NCI-H1048 (cell line): ENCODE data around the gene ELMO1.

Source experiments
- DNase-seq: peaks from one replicate; lab custom pipeline; 2025; lab: John Stamatoyannopoulos, UW

The ELMO1 gene

GRCh38 chr7:36875794-36876193, 572.9 kb downstream of the ELMO1 start:
- DNase-seq = no peak

DNA sequence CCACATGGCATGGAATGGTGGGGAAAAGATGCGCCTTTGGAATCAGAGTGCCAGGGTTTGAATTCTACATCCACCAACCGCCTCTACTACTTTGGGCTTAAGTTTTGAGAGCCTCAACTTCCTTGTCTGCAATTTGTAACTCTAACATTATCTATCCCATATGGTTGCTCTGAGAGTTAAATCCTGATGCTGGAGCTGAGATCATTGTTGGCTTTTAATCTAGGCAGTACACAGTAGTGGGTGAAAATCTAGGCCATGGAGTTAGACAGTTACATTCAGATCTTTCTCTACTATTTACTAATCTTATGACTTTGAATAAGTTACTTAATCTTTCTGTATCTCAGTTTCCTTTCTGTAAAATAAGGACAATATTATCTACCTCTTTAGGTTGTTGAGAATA, 574.6 kb downstream of the ELMO1 start:
- DNase-seq = no peak

- DNase-seq = no peak
Measured at GRCh38 chr7:36871863-36872262, 576.8 kb downstream of the ELMO1 start.

DNA sequence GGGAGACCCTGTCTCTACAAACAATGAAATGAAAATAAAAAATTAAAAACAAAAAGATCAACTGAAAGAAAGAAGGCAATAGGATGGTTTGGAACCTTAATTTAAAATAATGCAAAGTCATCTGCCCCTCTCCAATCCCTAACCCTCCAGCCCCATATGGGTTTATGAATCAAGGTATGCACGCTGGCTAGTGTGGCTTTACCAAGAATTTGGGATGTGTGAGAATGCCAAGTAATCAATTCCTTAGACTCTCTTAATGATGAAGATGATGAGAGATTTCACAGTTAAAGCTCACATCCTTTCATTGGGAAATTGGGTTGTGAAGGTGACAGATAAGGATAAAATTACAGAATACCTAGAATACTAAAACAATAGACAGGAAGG, 577.3 kb downstream of the ELMO1 start:
- no peak for DNase-seq

DNA sequence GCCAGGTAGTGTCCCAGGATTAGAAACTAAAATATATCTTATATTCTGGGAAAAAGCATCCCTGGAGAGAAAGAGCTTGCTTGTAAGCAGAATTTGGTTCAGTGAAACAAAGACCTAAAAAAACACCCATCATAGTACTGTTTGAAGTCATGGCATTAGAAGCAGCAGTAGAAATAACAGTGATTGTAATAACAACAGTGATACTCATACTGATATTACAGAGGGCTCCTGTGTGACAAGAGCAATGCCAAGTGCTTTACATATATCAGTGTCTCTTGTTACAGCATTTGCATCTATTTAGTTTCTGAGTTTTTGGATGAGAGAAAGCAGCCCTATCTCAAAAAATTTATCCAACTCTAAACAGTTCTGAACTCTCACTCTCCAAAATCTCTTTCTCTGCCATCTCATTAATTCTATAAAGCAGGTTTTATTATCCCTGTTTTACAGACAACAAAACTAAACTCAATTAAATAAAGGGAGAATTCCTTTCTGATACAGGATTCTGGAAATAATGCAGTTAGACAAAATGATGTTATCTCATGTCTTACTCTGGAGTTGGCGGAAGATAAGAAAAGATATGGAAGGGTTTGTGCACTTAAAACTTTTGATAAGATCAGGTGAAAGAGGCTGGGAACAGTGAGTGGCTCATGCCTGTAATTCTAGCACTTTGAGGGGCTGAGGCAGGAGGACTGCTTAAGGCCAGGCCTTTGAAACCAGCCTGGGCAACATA, 577.9 kb downstream of the ELMO1 start:
- DNase-seq = no peak

- no peak for DNase-seq
Measured at GRCh38 chr7:36868727-36869411, 579.8 kb downstream of the ELMO1 start.

- DNase-seq = no peak
Measured at GRCh38 chr7:36865019-36865418, 583.6 kb downstream of the ELMO1 start.

DNA sequence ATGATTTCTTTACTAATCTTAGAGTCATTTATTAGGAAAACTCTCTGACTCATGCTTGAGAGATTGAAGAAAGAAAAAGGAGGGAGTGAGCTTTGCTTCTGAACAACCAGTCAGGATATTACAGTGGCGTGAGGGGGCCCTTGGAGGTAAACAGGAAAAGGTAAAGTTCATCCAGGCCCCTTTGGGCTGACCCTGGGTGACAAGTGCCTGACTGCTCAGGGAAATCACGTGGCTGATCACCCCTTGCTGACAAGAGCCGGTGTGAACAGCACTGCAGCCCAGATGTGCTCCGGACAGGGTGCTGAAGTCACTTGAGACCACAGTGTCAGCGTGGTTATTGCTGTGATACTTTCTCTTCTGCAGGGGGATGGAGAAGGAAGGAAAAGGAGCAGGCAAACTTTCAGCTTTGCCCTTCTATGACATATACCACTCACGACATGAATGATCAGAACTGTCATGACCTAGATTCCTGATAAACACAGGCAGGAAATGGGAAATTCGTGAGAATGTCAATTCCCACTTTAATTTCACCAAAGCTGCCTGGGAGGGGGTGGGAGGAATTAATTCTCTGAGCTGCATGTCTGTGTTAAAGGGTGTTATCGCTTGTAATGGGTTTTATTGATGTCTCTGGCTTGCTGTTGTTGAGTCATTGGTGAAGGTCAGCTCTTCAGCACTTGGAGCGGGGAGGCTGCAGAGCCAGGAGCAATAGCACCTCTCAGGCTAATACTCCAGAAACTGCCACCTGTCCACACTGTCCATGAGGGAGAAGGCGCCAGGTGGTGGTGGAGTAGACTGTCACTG, 584.6 kb downstream of the ELMO1 start:
- no peak for DNase-seq

DNA sequence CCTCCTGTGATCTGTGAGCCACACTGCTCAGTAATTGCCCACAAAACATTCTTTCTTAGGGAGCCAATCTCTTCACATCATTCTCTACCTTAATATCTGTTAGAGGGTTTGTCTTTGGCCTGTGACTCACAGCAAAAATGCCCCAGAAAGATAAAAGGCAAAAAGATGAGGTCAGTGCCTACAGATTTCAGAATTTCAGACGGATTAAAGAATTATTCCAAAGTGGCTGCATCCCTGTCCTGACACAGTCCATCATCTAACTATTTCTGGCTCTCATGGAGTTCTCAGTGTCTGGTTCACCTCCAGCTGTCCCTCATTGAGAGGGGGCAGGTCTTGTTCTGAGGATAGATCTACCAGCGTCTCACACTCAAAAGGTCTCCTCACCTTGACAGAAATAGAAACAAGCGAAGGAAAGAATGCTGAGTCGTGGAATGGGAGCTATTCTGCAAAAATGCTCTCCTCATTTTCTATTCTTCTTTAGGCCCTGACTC, 585.8 kb downstream of the ELMO1 start:
- no peak for DNase-seq

GRCh38 chr7:36861656-36862055, 587.0 kb downstream of the ELMO1 start:
- no peak for DNase-seq

- DNase-seq = no peak
Measured at GRCh38 chr7:36860681-36861080, 588.0 kb downstream of the ELMO1 start.

DNA sequence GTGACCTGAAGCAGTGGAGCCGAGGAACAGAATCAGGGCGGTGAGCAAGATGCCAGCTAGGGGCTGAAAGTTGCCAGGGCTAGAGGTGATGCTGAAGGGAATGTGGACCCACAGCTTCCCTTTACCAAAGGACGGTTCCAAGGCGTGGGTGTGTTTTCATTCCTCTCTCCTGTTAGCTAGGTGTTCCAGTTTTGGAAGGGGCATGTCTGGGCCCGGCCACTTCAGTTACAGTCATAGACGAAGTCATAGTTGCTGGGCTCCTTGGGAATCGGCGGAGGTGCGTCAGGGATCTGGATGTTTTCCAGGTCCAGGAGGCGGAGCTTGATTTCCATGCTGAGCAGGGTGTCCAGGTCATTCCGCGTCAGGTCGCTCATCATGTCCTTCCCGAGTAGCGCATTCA, 593.3 kb downstream of the ELMO1 start:
- no peak for DNase-seq

GRCh38 chr7:36854652-36855051, 594.0 kb downstream of the ELMO1 start:
- no peak for DNase-seq

DNA sequence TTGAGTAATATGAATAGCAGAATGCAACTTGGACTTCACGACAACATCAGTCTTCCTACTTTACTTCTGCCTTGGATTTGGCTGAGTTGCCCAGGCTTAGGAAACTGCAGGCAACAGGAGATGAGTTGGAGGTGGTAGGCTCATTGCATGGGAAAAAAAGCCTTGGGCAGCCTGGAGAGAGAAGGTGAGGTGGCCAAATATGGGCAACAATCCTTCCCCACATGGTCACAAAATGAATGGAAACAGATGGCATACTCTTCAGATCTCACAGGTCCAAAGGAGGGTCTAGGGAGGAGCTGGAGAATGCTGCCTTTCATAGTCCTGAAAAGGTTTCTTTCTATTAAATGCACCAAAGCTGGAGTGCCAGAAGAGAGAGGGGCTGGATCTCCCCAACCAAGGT, 595.7 kb downstream of the ELMO1 start:
- DNase-seq = no peak

DNA sequence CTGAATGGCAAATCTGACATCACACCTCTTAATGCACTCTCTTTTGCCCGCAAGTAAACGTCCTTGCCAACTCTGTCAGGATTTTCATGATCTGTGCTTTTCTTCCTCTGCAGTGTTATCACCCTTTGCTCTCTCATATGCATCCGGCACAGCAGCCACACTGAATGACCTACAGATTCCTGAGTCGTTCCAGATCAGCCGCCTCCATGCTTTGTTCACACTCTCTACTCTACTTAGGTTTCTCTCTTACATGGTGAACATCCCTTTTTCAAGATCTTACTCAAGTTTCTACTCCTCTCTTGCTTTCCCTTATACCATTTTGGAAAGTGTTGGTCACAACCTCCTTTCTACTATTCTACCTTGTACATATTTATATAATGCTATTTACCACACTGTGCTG, 596.6 kb downstream of the ELMO1 start:
- no peak for DNase-seq

DNA sequence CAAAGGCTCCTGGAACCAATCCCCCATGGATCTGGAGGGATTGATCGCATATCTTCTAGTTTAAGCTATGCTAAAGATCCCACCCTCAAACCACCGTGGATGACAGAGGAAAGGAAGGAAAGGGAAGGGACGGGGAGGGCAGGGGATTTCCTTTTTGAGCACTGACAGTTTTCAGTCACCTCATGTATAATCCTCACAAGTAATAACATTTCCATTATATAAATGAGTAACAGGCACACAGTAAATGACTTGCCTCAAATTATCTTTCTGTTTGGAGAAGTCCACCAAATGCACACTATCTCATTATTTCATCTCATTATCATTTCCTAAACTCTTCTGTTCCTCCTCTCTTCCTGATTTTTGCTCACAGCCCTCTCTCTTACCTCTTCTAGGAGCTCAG, 597.3 kb downstream of the ELMO1 start:
- DNase-seq = no peak

- no peak for DNase-seq
Measured at GRCh38 chr7:36847946-36848345, 600.7 kb downstream of the ELMO1 start.

DNA sequence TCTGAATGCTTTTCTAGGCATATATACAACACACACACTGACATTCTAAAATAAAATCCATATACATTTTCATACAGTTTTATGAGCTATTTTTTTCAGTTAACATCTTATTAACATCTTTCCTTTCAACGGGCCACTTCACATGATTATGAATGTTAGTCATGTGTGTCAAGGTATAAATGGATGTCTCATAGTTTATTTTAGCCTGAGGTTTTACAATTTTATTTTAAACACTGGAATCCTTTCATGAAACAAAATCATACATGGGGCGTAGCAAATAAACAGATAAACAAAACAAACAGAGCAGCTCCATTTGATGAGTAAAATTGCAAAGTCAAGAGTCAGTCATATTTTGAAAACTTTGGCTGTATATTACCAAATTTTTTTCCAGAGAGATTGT, 604.3 kb downstream of the ELMO1 start:
- no peak for DNase-seq

- no peak for DNase-seq
Measured at GRCh38 chr7:36840904-36841303, 607.8 kb downstream of the ELMO1 start.

DNA sequence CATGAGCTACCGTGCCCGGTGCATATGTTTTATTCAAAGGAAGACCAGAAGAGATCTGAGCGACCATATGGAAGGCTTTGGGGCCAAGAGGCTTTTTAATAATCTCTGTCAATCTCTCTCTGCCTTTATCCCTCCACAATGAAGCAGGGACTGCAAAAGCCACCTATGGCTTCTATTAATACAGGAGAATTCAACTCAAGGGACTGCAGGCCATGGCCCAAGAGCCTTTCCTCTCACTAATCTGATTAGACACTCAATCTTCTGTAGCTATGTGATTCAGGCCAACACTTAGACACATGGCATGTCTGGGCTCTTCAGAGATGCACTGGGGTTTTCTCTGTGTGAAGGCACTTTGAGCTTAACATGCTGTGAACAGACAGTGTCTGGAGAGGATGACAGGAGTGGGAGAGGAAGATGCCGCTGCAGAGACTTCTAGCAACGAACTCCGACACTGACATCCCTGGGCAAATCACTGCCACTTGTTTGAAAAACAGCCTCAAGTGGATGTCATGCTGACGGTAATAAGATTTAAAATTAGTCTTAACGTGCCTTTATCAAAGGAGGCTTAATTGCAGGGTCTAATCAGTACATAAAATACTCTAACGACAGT, 609.9 kb downstream of the ELMO1 start:
- DNase-seq = no peak

DNA sequence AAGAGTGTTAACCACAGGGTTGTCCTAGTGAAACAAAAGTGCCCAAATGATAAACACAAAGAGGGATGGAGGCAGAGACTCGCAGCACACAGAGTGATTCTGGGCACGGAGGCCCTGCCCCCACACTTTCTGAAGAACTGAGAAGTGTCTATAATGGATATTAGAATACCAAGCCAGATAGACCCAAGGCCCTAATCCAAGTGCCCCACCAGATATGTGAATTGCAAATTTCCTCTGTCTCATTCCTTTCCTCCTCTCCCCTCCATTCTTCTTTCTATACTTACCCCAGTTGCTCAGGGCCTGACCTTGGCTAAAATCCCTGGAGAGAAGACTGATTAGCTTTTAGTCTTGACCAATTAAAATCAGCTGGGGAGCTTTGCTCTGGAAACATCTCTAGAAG, 617.6 kb downstream of the ELMO1 start:
- no peak for DNase-seq
